H1 (cell line): ENCODE measurements around the gene DDR1. TPM values are rescaled to one million over a fixed set of nuclear protein-coding genes. Genes with fewer than 3 reads are reported as not detected.

ENCODE experiments used
- CTCF ChIA-PET: fragments of 300-600 bp; sonication (Branson Sonifier 250); formaldehyde crosslinking; loops from one replicate; lab custom pipeline; 2021; ENCODE audit not compliant: partially characterized antibody; lab: Charles Lee
- POLR2A ChIA-PET: fragments of 300-600 bp; sonication (Branson Sonifier 250); formaldehyde crosslinking; loops from one replicate; lab custom pipeline; 2021; ENCODE audit warnings: inconsistent platforms; ENCODE audit not compliant: partially characterized antibody; lab: Charles Lee
- DNase-seq, 2 experiments: peaks; one replicate each; pipeline versions ENCODE4 v3.0.0 to v3.0.0-alpha.2; 2010 to 2022; ENCODE audit warnings: low spot score in 2 of 2, low read depth in 1 of 2, mixed read lengths in 1 of 2
- FAIRE-seq: peaks from 2 replicates; lab custom pipeline; 2011; peaks lifted over from hg19 to GRCh38; lab: Jason Lieb, UNC
- H2AFZ ChIP-seq: 2 replicates; pipeline ENCODE4 v1.8.1; 2012; ENCODE audit warnings: low read length, inconsistent platforms
- H2AK5ac ChIP-seq: 2 replicates; pipeline ENCODE4 v1.6.1; 2013; ENCODE audit warnings: low read depth, low read length
- H2BK120ac ChIP-seq: replicated peaks from 2 replicates; pipeline ENCODE3; 2013; ENCODE audit warnings: low read depth, low read length, inconsistent platforms
- H2BK12ac ChIP-seq: 2 replicates; pipeline ENCODE4 v1.6.1; 2013; ENCODE audit warnings: low read depth, low read length
- H2BK15ac ChIP-seq: 2 replicates; pipeline ENCODE4 v1.6.1; 2013; ENCODE audit warnings: low read length
- H2BK20ac ChIP-seq: 2 replicates; pipeline ENCODE4 v1.6.1; 2013; ENCODE audit warnings: low read length
- H2BK5ac ChIP-seq: 2 replicates; pipeline ENCODE4 v1.6.1; 2013; ENCODE audit warnings: low read depth, low read length
- H3K14ac ChIP-seq: 2 replicates; pipeline ENCODE4 v1.6.1; 2013; ENCODE audit warnings: inconsistent platforms; ENCODE audit not compliant: insufficient read length
- H3K18ac ChIP-seq: 2 replicates; pipeline ENCODE4 v1.6.1; 2013; ENCODE audit warnings: low read length; ENCODE audit errors: extremely low read depth
- H3K23ac ChIP-seq: 2 replicates; pipeline ENCODE4 v1.6.1; 2013; ENCODE audit warnings: inconsistent platforms; ENCODE audit not compliant: insufficient read length
- H3K23me2 ChIP-seq: 2 replicates; pipeline ENCODE4 v1.6.1; 2013; ENCODE audit warnings: low read depth, low read length
- H3K27ac ChIP-seq: 2 replicates; pipeline ENCODE4 v1.6.1; 2011; ENCODE audit warnings: low read depth, low read length, inconsistent platforms
- H3K27me3 ChIP-seq, 4 experiments: replicated peaks in 1 of 4; 1 replicate in 1 of 4; 2 replicates in 3 of 4; pipeline versions ENCODE4 v1.6.1 to v1.8.1; 2011 to 2013; ENCODE audit warnings: low read length in 3 of 4, mild to moderate bottlenecking in 3 of 4, inconsistent platforms in 2 of 4, mixed read lengths in 2 of 4, moderate library complexity in 1 of 4; ENCODE audit not compliant: control insufficient read depth in 3 of 4, insufficient read depth in 3 of 4; ENCODE audit errors: extremely low read depth in 1 of 4
- H3K36me3 ChIP-seq, 4 experiments: 2 replicates each; pipeline versions ENCODE4 v1.6.1 to v1.8.1; 2011 to 2013; ENCODE audit warnings: mild to moderate bottlenecking in 4 of 4, low read length in 3 of 4, moderate library complexity in 2 of 4, control low read depth in 1 of 4, inconsistent platforms in 1 of 4; ENCODE audit not compliant: insufficient read depth in 4 of 4, control insufficient read depth in 2 of 4
- H3K4ac ChIP-seq: replicated peaks from 2 replicates; pipeline ENCODE3; 2013; ENCODE audit warnings: low read length, low read depth, mixed read lengths, inconsistent platforms; ENCODE audit not compliant: insufficient read length
- H3K4me1 ChIP-seq, 4 experiments: replicated peaks in 1 of 4; 1 replicate in 1 of 4; 2 replicates in 3 of 4; pipeline versions ENCODE4 v1.6.1 to v1.8.1; 2011 to 2013; ENCODE audit warnings: low read length in 3 of 4, inconsistent platforms in 2 of 4, mixed read lengths in 1 of 4; ENCODE audit not compliant: insufficient read depth in 4 of 4, control insufficient read depth in 3 of 4
- H3K4me2 ChIP-seq, 2 experiments: 2 replicates each; pipeline versions ENCODE4 v1.6.1 to v1.8.1; 2011 to 2013; ENCODE audit warnings: low read depth in 2 of 2, low read length in 2 of 2, control low read depth in 1 of 2, inconsistent platforms in 1 of 2, mild to moderate bottlenecking in 1 of 2; ENCODE audit not compliant: insufficient read depth in 1 of 2
- H3K4me3 ChIP-seq, 4 experiments: fragments of 200-600, 300-600 bp in 1 of 4; sonication (generic), shearing (Covaris generic), sonication (Bioruptor Twin) in 1 of 4; 2 replicates each; pipeline versions ENCODE4 v1.5.1 to v1.8.1; 2011 to 2016; ENCODE audit warnings: low read length in 4 of 4, low read depth in 3 of 4, control low read depth in 2 of 4, inconsistent platforms in 2 of 4, mild to moderate bottlenecking in 2 of 4, mixed read lengths in 1 of 4, moderate library complexity in 1 of 4; ENCODE audit not compliant: insufficient read depth in 2 of 4; ENCODE audit errors: extremely low read depth in 1 of 4
- H3K56ac ChIP-seq: replicated peaks from 2 replicates; pipeline ENCODE3; 2013; ENCODE audit warnings: low read depth, mild to moderate bottlenecking, mixed read lengths, low read length, inconsistent platforms; ENCODE audit not compliant: insufficient read length
- H3K79me1 ChIP-seq: 2 replicates; pipeline ENCODE4 v1.6.1; 2013; ENCODE audit warnings: low read depth, low read length, control low read depth
- H3K79me2 ChIP-seq, 2 experiments: 2 replicates each; pipeline versions ENCODE4 v1.6.1 to v1.8.1; 2012 to 2013; ENCODE audit warnings: low read length in 2 of 2, mild to moderate bottlenecking in 2 of 2, inconsistent platforms in 1 of 2; ENCODE audit not compliant: insufficient read depth in 2 of 2, control insufficient read depth in 1 of 2
- H3K9ac ChIP-seq, 4 experiments: replicated peaks in 1 of 4; 1 replicate in 1 of 4; 2 replicates in 3 of 4; pipeline versions ENCODE4 v1.6.1 to v1.8.1; 2011 to 2013; ENCODE audit warnings: low read depth in 3 of 4, low read length in 3 of 4, control low read depth in 2 of 4, mild to moderate bottlenecking in 2 of 4, moderate library complexity in 2 of 4, inconsistent platforms in 1 of 4; ENCODE audit errors: extremely low read depth in 1 of 4
- H3K9me3 ChIP-seq, 2 experiments: 2 replicates each; pipeline versions ENCODE4 v1.6.1 to v1.8.1; 2012 to 2013; ENCODE audit warnings: mild to moderate bottlenecking in 2 of 2, moderate library complexity in 2 of 2, control low read depth in 1 of 2, inconsistent platforms in 1 of 2, low read depth in 1 of 2, low read length in 1 of 2, mixed read lengths in 1 of 2; ENCODE audit not compliant: insufficient read depth in 2 of 2
- H4K20me1 ChIP-seq, 2 experiments: replicated peaks in 1 of 2; 2 replicates each; pipeline versions ENCODE3 to v1.8.1; 2011 to 2013; ENCODE audit warnings: inconsistent platforms in 2 of 2, low read length in 2 of 2, mild to moderate bottlenecking in 1 of 2; ENCODE audit not compliant: insufficient read depth in 2 of 2, control insufficient read depth in 1 of 2
- H4K5ac ChIP-seq: 2 replicates; pipeline ENCODE4 v1.6.1; 2013; ENCODE audit warnings: low read length, low read depth, mixed read lengths, inconsistent platforms; ENCODE audit not compliant: insufficient read length
- H4K8ac ChIP-seq: 2 replicates; pipeline ENCODE4 v1.8.0; 2013; ENCODE audit warnings: mild to moderate bottlenecking, moderate library complexity, low read length, inconsistent platforms; ENCODE audit not compliant: insufficient read depth; ENCODE audit errors: extremely low read depth
- H4K91ac ChIP-seq: replicated peaks from 2 replicates; pipeline ENCODE3; 2013; ENCODE audit warnings: low read length, mixed read lengths, inconsistent platforms; ENCODE audit not compliant: insufficient read length
- CBX8 ChIP-seq: fragments of 300-800, 300-1000 bp; sonication (generic); IDR thresholded peaks from 2 replicates; pipeline ENCODE4 v1.7.1; 2016; ENCODE audit warnings: low read depth, low read length, borderline replicate concordance
- E2F6 ChIP-seq: IDR thresholded peaks from 2 replicates; pipeline ENCODE4 v1.6.1; 2012; ENCODE audit warnings: inconsistent platforms
- GABPA ChIP-seq: IDR thresholded peaks from 2 replicates; pipeline ENCODE4 v1.6.1; 2011; ENCODE audit warnings: mild to moderate bottlenecking, low read length, moderate library complexity, borderline replicate concordance; ENCODE audit not compliant: insufficient read depth
- HDAC2 ChIP-seq, 2 experiments: fragments of 300-600 bp in 1 of 2; sonication (generic) in 1 of 2; IDR thresholded peaks; 2 replicates each; pipeline ENCODE4 v1.6.1; 2011 to 2012; ENCODE audit warnings: low read depth in 2 of 2, low read length in 2 of 2, mild to moderate bottlenecking in 2 of 2, moderate library complexity in 2 of 2, borderline replicate concordance in 1 of 2, inconsistent platforms in 1 of 2
- KDM4A ChIP-seq: IDR thresholded peaks from one replicate; pipeline ENCODE4 v1.7.1; 2012; ENCODE audit warnings: low read depth, mild to moderate bottlenecking, moderate library complexity, low read length, inconsistent platforms; ENCODE audit not compliant: severe bottlenecking
- PHF8 ChIP-seq: fragments of 200-600 bp; sonication (generic); conservative IDR thresholded peaks from 2 replicates; pipeline ENCODE4 v1.7.1; 2012; ENCODE audit warnings: low read depth, mild to moderate bottlenecking, inconsistent platforms, low read length, moderate library complexity
- RAD21 ChIP-seq, 2 experiments: IDR thresholded peaks in 1 of 2; conservative IDR thresholded peaks in 1 of 2; 2 replicates each; pipeline ENCODE4 v1.6.1; 2011; ENCODE audit warnings: low read depth in 2 of 2, low read length in 2 of 2, improper control_type of control experiment in 1 of 2, inconsistent platforms in 1 of 2, mild to moderate bottlenecking in 1 of 2, moderate library complexity in 1 of 2
- SRF ChIP-seq: IDR thresholded peaks from 2 replicates; pipeline ENCODE4 v1.6.1; 2011; ENCODE audit warnings: mild to moderate bottlenecking, low read depth, low read length, moderate library complexity
- ZNF274 ChIP-seq: IDR thresholded peaks from 2 replicates; pipeline ENCODE4 v1.7.0; 2012; ENCODE audit warnings: low read length, borderline replicate concordance; ENCODE audit errors: extremely low read depth
- WGBS, 2 experiments: shearing (Covaris generic) in 1 of 2; methylation state at CpG; one replicate each; pipeline versions ENCODE4 v1.1.6 to v1.1.7; 2013 to 2015; ENCODE audit warnings: low lambda C conversion rate in 2 of 2, mixed read lengths in 2 of 2, inconsistent platforms in 1 of 2, low coverage in 1 of 2, missing lambda C conversion rate in 1 of 2; ENCODE audit not compliant: insufficient replicate concordance in 2 of 2, insufficient coverage in 1 of 2, insufficient read length in 1 of 2; ENCODE audit errors: extremely low coverage in 1 of 2, missing lambda C conversion rate in 1 of 2; 5-methylcytosine and 5-hydroxymethylcytosine counted together
- polyA plus RNA-seq, 7 experiments: library from polyadenylated mRNA; depleted of rRNA in 3 of 7; stranded (reverse) in 5 of 7; unstranded in 2 of 7; fragments of >200 nt in 5 of 7; fragments of 200-250 nt in 2 of 7; gene quantifications; 1 replicate in 5 of 7; 2 replicates in 1 of 7; 4 replicates in 1 of 7; pipeline versions ENCODE4 v1.2.1 to v1.2.3, GENCODE V29; 2011 to 2013; ENCODE audit warnings: missing spikeins in 2 of 7, mixed read lengths in 2 of 7
- total RNA-seq: library from RNA; stranded (reverse); fragmentation: NEBNext Ultra II Directional; extraction: Animal tissue kit (Norgen Biotek cat#: 25700); gene quantifications from 2 replicates; pipeline ENCODE4 v1.2.1, GENCODE V29; 2021

Gene DDR1
- total and polyA plus RNA-seq, 2 of the 8 experiments (the other 6 are each of a cell fraction or from before 2014, with no cell fraction given): 99.4 to 181 TPM

- Histone ChIP-seq H2BK120ac (no peak overlapping the region), H3K36me3 (no peaks in the 10 kb centered on the region), H3K18ac (no peak overlapping the region), H2BK5ac (no peak overlapping the region; the same call in 1 of the 2 replicates), H3K56ac (no peak overlapping the region), H2BK12ac (no peak overlapping the region), H2AK5ac (no peak overlapping the region), H4K5ac (no peak overlapping the region), H3K79me2 (no peaks in the 10 kb centered on the region), H2AFZ (no peak overlapping the region), H3K4me1 (no peaks in the 10 kb centered on the region), H3K27ac (no peak overlapping the region), H3K4me3 (no peak overlapping the region), H3K4me2 (no peak overlapping the region), H4K8ac (no peak overlapping the region), H2BK15ac (no peak overlapping the region), H4K20me1 (no peaks in the 10 kb centered on the region), H3K4ac (no peak overlapping the region), H3K79me1 (no peaks in the 10 kb centered on the region), H3K9ac (no peak overlapping the region), H2BK20ac (no peak overlapping the region), H3K23me2 (no peaks in the 10 kb centered on the region), H4K91ac (no peak overlapping the region), H3K27me3 (no peaks in the 10 kb centered on the region), H3K23ac (no peak overlapping the region), H3K9me3 (peaks cover 10 to 20% of the 10 kb centered on the region in 2 experiments), H3K14ac (no peak overlapping the region)
- DNase-seq (no peak), FAIRE-seq (no peak)
- ChIA-PET POLR2A (interaction anchor here (1.0 to 1.9 kb wide), 4 partner anchors 13 to 136 kb away, joined by 3 to 9 read pairs (median 6); partner anchors contain the start of gene DDR1), CTCF (interaction anchor here (0.8 to 2.1 kb wide), 6 partner anchors 17 to 55 kb away, joined by 3 to 6 read pairs (median 5); no protein-coding TSS in a partner anchor)
- 93% methylated on average over 3 of the region's 3 CpGs; no CpG with 5 or more reads in 1 of the 2 experiments for WGBS, 2 experiments
- no peak for TF ChIP-seq ZNF274
- no peak for TF ChIP-seq PHF8
- no peak for TF ChIP-seq GABPA
- no peak for TF ChIP-seq KDM4A
- no peak for TF ChIP-seq CBX8
- no peak for TF ChIP-seq SRF
- TF ChIP-seq E2F6: no peak
- no peak for TF ChIP-seq RAD21 (IDR thresholded peaks at IDR 0.05 in 1 of 2, conservative IDR thresholded peaks at IDR 0.05 in 1 of 2; ENCODE audit: low read depth in 2 of 2, low read length in 2 of 2)
- no peak for TF ChIP-seq HDAC2 (IDR thresholded peaks at IDR 0.05; ENCODE audit: borderline replicate concordance in 1 of 2, low read depth in 2 of 2, low read length in 2 of 2)
These were observed 22.9 kb upstream of the DDR1 start for GRCh38 chr6:30861257-30862048.
